HG03045 (cell line): ENCODE measurements around the gene SLC22A4.
A peak's percentile ranks its signal among the peaks of the same experiment; 100 is the strongest.

Experiments used
- ATAC-seq: cut with Tn5 transposase; IDR thresholded peaks from one replicate; pipeline ENCODE4 v1.9.1; 2021; ENCODE audit warnings: mild to moderate bottlenecking, moderate library complexity; ENCODE audit not compliant: unreplicated experiment

The SLC22A4 gene

DNA sequence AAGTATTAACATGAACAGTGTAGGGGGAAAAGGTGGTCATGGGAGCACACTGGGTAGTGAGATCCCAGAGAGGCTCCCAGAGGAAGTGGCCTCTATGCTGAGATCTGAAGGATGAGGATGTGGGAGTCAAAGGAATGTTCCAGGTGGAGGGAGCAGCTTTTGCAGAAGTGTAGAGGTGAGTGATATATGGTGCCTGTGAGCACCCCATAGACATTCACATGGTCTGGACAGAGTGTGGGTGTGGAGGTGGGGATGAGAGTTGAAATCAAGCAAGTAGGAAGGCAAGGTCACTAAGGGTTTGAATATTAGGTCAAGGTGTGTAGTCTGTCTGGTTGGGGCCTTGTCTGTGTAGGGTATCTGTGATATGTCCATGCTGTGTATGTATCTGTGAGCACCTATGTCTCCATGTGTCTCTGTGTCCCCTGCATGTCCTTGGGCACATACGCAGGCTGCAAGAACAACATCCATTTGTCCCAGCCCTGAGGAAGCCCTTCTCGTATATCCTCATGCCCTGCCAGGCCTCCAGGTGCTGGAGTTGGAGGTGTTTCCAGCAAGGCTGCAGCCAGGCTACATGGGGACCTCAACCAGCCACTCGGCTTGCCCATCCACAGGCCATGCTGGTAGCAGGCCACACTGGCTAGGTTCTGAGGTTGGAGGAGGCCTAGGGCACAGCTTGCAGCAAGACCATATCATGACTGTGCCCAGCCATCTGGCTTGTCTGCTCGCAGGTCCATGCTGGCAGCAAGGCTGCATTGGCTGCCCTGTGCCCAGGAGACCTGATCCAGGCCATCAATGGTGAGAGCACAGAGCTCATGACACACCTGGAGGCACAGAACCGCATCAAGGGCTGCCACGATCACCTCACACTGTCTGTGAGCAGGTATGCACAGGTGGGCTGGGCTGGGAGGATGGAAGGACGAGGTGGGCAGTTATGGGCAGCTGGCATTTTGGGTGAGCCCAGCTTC, 32.0 kb upstream of the SLC22A4 start:
- no peak for ATAC-seq

DNA sequence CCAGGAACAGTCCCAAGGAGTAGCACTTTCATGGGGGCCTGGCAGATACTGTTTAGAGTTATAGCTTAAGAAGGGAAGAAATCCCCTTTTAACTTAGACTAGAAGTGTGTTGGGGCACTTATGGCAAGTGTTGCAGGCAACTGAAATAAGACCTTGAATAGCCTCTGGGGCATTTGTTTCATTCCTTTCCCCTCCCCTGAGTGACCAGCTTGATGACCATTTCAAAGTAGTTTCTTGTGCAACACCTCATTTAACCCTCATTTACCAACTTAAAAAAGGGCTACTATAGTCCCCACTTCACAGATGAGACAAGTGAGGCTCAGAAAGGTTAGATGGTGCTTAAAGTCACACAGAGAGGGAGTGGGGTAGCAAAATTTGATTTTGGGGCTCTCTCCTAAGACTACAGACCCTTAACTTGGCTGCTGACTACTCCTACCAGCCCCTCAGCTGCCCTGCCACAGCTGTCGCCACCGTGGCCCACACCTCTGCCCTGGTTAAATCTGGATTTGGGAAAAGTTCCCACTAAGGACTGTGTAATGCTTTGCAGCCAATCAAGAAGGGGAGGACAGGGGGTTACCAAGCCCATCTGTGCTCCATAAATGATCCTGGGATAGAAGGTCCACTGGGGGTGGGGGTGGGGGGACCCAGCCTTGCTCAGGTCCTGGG, 31.2 kb upstream of the SLC22A4 start:
- ATAC-seq: no peak

DNA sequence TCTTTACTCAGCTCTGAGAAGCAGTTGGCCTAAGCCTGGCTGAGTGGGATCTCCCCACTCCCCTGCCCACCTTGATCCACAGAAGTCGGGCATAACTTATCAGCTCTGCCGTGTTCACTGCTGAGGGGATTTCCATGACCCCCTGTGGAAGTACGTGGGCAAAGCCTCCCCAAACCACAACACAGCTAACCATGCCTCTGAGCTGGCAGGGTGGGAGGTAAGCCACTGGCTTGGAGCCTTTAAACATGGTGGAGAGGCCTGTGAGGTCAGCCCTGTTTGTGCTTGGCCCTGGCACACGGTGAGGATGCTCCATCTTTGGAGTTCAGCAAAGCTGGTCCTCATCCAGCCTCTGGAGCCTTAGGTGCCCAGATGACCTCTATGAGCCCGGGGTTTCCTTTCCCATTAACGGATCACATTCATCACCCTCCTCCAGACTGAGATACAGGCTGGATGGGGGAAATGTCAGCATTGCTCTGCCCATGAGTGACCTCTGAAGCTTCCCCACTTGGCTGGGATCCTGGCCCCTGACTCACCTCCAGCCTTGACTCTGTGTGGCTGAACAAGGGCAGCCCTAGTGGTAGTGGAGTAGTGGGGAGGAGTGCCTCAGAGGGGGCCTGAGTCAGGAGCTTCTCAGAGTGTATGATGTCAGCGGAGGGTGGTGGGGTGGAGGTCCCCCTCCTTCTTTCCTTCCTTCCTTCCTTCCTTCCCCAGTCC, 30.5 kb upstream of the SLC22A4 start:
- ATAC-seq: no peak

DNA sequence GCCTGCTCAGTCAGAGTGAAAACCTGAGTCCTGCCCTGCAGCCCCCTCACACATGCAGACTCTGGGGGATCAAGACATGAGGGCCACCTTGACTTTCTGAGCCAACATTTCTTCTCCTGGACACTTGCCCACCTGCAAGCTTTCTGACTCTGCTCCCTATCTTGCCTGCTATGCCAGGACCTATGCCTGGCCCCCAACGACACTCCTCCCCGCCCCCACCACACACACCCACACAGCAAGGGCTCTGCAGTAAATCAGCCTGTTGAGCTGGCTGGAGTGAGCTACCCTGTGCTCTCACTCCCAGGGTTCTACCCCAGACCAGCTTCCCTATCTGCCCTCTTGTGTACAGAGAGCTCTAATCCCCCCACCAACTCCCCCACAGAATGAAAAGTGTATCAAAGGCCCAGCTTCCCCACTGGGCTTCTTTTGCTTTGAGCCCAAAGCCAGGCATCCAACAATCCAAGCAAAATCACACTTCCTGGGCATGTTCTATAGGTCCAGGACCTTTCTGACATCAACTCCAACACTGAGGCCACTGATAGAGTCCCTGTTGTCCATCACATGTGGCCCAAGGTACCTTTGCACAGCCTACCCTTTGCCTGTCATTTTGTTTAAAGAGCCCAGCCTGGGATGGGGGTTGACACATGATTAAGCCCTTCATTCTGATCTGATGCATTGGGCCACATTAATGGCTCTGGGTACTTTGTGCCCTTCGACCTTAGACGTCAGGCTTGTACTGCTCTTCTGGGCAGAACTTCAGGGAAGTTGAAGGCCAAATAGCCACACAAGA, 29.5 kb upstream of the SLC22A4 start:
- ATAC-seq: no peak

DNA sequence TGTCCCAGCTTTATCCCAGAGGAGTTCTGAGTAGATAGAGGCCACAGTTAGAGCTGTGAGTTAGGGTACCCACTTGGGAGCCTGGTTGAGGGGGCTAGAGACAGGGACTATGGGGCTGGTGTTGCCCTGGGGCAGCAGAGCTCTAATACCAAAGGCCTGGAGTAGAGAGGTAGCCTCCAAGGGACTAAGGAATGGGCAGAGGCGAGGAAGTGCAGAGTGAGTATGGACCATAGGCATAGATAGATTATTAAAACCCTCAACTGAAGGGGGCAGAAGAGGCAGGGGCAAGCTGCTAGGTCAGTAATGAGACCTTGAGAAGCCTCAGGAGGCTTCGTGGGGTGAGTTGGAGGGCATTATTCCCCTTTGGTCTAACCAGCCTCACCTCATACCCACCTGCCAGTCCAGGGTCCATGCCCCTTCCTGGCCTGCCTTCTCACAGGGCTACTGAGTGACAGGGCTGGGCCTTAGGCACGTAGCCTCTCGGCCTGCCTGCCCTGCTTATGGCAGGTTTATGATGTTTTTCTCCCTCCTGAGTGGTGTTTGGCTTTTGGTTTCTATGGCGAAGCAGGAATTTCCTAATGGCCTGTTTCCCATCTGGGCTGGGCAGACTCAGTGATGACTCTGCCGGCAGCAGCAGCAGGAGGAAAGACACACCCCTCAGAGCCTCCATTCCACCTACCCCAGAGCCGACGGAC, 28.7 kb upstream of the SLC22A4 start:
- no peak for ATAC-seq

DNA sequence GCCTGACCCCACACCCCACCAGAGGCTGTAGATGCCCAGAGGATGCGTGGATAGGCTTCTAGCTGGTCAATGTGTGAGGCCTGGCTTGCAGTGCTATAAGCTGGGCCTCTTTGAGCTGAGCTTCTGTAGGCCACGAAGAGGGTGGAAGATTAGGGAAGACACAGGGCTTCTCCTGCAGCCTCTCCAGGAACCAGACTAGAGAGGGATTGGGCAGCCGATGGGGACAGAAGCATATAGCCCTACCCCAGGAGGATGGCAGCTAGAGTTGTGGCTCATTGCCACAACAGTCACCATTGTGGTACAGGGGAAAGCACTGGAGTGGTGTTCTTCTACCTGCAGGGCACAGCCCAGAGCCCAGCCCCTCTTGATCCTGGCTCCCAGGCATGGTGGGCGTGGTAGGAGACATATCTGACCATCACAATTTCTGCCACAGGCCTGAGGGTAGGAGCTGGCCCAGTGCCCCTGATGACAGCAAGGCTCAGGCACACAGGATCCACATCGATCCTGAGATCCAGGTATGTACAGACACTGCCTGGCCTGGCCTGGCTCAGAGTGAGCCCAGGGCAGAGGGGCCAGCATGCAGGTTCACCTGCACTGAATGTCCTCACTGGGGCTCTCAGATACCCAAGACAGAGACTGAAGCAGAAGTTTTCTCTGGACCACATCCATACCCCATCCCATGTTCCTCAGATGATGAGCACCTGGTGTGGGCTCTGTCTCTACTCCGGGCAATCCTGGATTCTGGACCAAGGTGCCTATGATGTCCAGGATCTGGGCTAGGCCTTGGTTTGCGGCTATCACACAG, 28.0 kb upstream of the SLC22A4 start:
- no peak for ATAC-seq

DNA sequence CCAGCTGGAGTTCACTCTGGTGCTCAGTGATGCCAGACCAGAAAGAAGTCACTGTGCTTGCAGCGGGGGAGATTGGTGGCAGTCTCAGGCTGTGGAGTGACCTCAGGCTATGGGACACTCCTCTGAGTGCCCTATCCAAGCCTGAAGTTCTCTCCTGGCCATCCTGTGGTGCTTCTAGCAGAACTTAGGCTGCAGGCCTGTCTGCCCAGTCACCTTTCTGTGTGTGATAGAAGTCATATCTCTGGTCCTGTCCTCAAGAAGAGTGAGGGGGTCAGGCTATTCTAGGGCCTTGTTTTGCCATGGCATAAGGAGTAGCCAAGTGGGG, 27.4 kb upstream of the SLC22A4 start:
- ATAC-seq: no peak

DNA sequence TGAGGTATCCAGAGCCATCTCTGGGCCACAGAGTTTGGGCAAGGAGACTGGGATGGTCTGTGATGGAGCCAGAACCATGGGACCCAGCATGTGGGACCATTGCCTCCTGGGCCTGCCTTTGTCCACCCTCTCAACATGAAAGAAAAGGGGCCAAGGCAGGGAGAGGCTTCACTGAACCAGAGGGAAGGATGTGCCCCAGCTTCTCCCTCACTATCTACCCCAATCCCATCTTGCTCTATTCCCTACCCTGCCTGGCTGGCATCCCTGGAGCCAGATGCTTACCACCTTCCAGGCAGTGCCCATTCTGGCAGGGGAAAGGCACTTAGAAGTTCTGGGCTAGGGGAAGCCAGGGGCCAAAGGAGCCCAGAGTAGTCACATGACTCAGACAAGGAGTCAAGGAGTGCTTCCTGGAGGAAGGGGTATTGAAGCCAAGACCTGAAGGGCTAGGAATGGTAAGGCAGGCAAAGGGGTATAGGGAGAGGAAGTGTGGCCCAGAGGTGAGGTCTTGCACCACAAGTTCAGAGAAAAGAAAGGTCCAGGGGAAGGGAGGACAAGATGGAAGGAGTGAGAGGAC, 26.9 kb upstream of the SLC22A4 start:
- no peak for ATAC-seq

DNA sequence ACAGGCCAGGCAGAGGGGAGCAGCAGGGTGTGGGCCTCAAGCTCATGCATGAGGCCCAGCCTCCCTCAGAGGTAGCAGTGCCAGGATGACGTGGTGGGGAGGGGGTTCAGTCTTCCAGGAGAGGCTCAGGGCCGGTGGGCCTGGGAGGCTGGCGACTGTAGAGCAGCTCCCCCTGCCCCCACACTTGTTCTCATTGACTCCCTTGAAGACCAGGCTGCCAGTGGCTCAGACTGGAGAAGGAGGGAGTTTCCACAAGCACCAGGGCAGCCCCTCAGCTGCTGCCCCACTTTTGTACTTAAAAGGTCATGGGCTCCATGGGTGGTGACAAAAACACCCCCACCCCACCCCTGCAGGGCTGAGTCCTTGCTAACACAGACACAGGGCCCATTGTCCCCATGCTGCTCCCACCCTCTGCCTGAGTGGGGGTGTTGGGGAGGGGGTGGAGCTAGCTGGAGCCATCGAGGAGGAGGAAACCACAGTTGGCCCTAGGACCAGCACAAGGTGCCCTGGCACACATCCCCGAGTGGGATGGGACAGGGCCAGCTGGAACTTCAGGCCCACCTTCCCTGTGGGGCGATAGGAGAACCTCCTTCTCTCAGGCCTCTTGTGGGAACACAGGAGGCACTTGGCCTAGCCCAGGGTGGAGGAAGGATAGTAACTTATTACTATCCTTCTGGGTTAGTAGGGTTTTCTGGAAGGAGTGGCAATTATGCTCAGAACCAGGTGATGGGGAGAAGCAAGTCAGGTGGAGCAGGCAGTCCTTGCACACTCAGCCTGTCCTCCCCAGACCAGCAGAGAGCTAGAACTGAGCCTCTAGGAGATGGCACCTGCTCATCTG, 26.0 kb upstream of the SLC22A4 start:
- peak; percentile 13 for ATAC-seq

DNA sequence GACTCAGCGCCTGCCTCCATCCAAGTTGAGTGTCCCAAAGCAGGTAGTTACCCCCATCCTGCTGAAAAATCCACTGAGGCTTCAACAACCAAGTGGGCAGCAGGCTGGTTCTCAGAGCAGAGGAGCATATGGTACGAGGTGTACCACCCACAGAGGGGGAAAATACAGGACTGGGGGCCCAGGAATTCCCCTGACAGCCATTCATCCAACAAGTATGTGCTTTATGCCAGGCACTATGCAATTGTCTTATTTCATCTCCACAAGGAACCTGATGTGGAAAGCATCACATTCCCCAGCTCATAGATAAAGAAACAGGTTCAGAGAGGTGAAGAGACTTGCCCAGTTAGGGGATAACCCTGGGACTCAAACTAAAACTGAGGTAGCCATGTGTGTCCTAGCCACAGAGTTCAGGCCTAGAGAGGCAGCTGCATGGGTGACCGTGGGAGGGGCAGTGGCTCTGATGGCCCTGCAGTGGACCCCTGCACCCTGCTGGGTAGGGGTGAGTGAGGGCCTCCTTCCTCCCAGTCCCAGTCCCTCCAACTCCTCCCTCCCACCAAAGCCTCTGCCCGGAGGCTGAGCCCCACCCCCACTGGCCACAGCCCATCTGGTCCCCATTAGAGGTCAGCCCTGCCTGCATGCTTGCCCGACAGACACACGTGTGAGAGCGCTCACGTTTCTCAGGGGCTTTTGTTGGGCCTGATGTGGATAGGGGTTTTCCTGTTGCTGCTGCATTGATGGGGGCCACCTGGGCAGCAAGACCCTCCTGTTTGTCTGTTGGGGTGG, 25.2 kb upstream of the SLC22A4 start:
- ATAC-seq: peak; percentile 71

DNA sequence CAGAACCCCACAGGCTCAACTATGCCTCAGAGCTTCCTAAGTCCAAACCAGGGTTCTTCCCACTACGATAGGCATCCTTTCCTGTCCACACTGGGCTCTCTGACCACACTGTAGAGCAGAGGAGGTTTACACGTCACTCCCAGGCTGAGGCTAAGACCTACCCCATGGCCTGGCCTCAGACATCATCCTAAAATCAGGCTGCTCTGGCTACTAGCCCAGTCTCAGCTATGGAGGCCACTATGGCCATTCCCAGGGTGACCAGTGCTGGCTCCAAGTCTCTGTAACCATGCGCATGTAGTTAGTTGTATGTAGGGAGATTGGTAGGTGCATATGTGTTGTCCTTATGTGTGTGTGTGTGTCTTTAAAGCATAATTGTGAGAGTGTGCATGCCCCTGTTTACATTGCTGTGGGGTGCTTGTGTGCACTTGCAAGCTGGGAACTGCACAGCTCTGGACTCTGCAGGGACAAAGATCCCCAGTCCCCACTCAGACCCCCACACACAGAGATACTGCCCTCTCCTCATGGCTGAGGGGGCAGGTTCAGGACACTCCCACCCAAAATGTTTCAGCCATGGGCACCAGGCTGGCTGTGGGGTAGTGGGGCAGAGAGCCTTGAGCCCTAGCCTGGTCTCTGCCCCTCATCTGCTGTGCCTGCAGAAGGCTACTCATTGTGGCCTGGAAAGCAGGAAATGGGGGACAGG, 24.4 kb upstream of the SLC22A4 start:
- no peak for ATAC-seq

DNA sequence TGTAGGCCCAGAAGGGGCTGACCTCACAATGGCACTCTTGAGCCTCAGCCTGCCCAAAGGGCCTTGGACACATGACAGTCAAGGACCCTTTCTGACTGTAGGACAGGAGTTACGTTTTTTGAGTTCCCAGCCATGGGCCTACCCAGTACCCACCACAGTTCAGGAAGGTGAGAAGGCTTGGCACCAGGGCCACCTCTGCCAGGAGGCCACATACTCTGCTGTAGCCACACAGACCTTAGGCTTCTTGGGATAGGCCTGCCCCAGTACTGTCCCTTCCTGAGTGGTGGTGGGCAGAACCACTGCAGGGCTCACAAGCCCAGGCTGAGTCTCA, 23.9 kb upstream of the SLC22A4 start:
- ATAC-seq: no peak

DNA sequence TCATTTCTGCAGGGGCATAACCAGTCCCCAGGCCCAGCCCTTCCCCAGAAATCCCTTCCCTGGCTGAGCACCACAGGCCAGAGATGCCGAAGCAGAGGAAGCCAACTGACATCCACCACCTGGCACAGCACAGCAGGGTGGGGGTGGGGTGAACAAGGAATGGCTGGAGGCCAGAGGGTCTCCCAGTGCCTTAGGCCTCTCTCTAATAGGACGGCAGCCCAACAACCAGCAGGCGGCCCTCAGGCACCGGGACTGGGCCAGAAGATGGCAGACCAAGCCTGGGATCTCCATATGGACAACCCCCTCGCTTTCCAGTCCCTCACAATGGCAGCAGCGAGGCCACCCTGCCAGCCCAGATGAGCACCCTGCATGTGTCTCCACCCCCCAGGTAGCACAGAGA, 23.5 kb upstream of the SLC22A4 start:
- no peak for ATAC-seq

DNA sequence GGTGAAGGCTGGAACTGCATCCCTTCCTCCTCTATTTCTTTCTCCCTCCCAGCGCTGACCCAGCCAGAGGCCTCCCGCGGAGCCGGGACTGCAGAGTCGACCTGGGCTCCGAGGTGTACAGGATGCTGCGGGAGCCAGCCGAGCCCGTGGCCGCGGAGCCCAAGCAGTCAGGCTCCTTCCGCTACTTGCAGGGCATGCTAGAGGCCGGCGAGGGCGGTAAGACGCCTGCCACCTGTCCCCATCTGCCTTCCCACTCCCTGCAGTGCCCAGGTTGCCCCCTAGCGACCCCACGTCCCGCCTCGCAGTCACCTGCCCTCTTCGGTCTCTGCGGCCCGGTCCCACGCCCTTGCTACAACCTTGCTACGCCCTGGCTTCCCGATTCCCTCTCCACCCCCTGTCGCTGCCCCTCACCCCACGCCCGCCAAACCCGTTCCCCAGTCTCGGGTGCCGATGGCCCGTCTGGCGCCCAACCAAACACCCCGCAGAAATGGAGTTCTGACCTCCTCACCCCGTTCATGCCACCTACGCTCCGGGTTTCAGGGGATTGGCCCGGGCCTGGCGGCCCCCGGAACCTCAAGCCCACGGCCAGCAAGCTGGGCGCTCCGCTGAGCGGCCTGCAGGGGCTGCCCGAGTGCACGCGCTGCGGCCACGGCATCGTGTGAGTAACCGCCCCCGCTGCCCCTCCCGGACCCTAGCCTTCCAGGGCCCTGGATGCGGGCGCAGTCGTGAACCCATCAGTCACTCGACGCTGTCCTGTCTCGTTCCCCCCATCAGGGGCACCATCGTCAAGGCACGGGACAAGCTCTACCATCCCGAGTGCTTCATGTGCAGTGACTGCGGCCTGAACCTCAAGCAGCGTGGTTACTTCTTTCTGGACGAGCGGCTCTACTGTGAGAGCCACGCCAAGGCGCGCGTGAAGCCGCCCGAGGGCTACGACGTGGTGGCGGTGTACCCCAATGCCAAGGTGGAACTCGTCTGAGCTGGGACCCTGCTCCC, 22.6 kb upstream of the SLC22A4 start:
- no peak for ATAC-seq

DNA sequence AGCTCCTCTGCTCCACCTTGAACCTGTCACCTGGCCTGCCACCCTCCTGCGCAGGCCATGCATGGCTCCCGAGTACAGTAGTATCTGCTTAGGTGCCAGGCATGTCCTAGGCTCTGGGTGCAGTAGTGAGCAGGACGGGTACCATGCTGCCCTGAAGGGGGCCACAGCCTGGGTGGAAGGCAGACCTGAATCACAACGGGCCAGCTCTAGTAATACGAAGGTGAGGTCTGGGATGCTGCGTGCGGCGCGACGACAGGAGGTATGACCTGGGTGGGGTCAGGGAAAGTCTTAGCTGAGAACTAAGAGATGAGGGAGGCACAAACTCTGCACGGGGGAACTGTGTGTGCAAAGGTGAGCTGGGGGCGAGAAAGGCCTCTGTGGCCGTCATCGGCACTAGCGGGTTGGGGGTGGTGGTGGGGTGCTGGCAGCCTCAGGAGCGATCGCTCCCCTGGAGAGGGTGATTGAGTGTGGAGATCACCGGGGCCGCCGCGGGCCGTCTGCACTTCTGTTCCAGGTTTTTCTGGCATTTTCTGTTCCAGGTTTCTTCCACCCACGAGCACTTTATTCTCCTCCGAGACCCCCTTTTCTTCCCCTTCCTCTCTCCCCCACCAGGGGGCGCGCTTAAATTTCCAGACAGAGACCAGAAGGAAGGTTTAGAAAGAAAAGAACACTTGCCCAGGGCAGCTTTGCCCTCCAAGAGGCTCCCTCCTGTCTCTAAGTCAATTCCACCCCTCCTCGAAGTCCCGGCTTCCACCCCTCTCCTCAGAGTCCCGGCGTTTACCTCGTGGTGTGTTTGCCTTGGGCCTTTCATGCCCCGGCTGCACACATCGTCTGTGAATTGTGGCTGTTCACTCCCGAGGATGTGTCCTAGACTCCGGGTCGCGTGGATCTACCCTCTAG, 21.6 kb upstream of the SLC22A4 start:
- no peak for ATAC-seq
